GM08714 (cell line): Measurements from ENCODE around the gene SLC12A5.

Experiments
- H3K4me3 ChIP-seq: fragments of 200-500 bp; sonication (Bioruptor generic); 2 replicates; pipeline ENCODE4 v1.5.1; 2014; ENCODE audit warnings: mild to moderate bottlenecking, low read length, inconsistent platforms
- ZNF274 ChIP-seq: IDR thresholded peaks from 2 replicates; pipeline ENCODE4 v1.6.1; 2012; ENCODE audit warnings: mild to moderate bottlenecking, low read depth, low read length

The SLC12A5 gene

DNA sequence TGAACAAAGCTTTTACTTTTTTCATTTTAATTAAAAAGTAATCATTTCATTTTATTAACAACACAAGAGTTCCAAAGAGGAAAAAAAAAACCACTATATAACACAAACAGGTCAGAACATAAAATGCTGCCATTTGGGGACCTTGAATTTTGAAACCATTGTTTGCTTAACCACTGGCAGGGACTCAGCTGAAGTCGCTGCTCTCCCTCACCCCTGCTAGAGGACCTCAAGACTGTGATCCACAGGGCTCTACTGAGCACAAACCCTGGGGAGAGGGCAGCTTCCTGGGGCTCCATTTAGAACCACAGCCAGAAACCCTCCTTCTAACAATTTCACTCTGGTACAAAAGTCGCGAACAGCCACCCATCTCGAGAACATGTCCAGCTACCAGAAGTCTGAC lies 32.0 kb downstream of the SLC12A5 start:
- TF ChIP-seq ZNF274, result no peak
- no peak overlapping the region for H3K4me3 ChIP-seq

DNA sequence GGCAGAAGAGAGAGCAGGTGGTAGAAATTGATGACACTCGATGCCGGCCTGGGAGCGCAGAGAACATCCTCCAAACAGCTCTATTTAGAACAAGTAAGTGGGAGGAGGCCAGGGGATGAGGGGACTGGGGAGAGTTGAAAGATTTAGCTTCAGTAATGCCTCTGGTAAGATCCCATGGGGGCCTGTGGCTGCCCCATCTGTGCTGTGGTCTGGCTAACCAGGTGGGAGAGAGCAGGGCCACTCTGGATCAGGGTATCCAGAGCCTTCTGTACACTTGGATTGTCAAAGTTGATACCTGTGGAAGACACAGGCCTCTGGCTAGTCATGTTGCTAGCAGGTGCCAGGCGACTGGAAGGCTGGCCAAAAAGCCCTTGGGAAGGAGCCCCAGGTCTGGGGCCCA lies 33.1 kb downstream of the SLC12A5 start:
- TF ChIP-seq ZNF274, result no peak

DNA sequence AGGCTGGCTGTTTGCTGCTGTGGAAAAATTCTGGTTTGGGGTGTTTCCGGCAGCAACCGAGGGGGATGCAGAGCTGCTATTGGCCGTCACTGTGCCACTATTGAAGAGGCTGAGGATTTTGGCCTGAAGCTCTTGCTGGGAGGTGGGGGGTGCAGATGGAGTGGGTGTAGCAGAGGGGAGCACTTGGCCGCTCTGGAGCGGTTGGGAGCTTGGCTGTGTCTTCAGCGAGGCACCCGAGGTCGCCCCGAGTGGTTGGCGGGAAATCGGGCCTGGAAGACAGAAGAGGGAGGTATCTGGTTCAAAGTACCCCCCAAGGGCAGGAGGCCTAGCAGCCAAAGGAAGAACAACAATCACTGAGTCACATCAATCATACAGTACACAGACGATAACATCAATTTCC lies 33.6 kb downstream of the SLC12A5 start:
- H3K4me3 ChIP-seq, result no peak overlapping the region
- no peak for TF ChIP-seq ZNF274

More for the DNA sequence above, 33.1 kb downstream of the SLC12A5 start:
- no peak overlapping the region for H3K4me3 ChIP-seq

- TF ChIP-seq ZNF274, result no peak
- H3K4me3 ChIP-seq, result no peak overlapping the region
Measured at GRCh38 chr20:46063151-46063550, 34.1 kb downstream of the SLC12A5 start.

DNA sequence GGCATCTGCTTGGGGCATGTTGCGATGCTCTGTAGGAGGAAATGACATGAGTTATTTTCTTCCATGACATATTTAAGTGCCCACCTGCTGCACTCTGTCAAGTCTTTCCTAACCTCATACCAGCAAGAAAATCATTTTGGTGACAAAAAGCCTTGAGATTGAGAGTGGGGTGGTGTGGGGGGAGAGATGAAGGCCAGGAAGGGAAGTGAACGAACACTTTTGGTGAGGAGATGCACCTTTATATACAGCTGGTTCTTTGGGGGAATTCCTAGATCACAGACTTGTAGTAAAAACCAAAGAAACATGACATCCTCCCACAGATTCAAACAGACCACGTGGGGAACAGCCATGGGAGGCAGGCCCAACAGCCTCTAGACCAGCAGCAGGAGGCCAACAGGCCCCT lies 34.6 kb downstream of the SLC12A5 start:
- no peak overlapping the region for H3K4me3 ChIP-seq
- no peak for TF ChIP-seq ZNF274

GRCh38 chr20:46065006-46065405 lies 36.0 kb downstream of the SLC12A5 start:
- no peak for TF ChIP-seq ZNF274
- no peak overlapping the region for H3K4me3 ChIP-seq

- no peak overlapping the region for H3K4me3 ChIP-seq
- TF ChIP-seq ZNF274, result no peak
Measured at GRCh38 chr20:46065691-46066090, 36.7 kb downstream of the SLC12A5 start.

DNA sequence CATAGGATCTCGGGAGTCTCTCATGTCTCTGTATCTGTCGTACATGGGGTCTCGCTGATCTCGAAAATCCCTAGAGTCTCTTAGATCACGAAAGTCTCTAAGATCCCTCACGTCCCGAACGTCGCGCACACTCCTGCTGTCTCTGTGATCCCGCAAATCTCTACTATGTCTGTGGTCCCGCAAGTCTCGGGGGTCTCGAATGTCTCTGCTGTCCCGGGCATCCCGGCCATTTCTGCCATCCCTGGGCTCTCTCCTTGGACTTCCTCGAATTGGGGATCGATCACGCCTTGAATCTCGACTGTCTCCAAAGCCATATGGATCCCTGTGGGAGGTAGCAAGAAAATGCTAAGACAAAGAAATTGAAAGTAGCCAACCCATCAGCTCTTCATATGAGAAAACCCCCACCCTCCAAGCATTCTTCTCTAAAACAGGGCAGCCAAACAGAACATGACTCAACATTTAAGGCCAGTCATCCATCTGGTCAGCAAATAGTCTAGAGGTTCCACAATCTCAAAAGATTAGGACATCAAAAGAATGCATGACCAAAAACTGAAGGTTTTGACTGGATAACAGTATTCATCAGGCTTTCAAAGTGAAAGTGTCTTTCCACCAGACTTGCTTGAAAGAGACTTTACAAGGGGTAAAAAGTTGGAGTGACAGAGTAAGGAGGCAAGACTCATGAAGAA lies 41.3 kb downstream of the SLC12A5 start:
- no peak for TF ChIP-seq ZNF274
- H3K4me3 ChIP-seq, result no peak overlapping the region

DNA sequence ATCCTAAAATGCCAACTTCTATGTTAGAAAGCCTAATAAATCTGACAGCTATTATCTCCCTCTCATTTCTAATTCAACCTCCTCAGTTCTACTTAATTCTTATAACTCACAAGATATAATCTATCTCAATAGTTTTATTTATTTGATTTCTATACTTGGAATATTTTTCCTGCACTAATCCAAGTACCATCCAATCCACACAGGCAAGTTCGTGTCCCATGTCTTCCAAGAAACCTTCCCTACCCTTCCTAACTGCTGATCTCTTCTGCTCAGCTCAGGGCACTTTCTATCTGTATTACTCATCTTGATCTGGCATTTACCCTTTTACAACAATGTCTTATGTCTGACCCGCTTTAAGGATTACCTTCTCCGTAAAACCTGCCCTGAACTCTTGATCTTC lies 42.6 kb downstream of the SLC12A5 start:
- H3K4me3 ChIP-seq, result no peak overlapping the region
- no peak for TF ChIP-seq ZNF274

DNA sequence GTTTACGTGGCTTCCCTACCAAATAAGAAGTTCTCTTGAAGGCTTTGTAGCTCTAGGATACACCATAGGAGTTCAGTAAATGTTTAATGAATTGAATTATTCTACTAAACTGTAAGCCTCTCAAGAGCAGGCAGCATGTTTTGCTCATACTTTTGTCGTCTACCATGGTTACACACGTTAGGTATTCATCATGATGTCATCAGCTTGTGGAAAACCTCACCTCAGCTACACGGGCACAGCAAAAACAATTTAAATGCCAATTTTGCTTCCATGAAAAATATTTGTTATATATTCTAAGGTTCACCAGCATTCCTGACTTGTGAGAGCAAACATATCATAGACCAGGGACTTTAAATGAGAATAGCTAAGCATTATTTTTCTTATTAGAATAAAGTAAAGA lies 44.0 kb downstream of the SLC12A5 start:
- no peak for TF ChIP-seq ZNF274
- H3K4me3 ChIP-seq, result no peak overlapping the region

DNA sequence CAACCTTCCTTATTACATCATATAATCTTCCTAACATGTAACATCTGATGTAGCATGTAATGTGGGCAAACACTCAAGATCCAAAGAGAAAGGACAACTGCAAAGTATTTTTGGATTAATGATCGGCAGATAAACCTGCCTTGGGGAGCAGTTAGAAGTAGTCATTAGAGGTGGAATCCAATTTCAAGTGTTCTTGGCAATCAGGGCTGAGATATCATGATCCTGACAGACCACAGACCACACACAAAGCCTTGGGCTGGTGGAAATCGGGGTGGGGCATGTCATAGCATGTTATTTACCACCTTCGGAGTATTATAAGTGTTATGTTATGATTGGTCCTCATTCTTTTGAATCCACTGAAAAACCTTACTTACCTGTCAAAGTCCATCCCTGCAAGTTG lies 44.4 kb downstream of the SLC12A5 start:
- no peak for TF ChIP-seq ZNF274
- H3K4me3 ChIP-seq, result no peak overlapping the region

GRCh38 chr20:46074006-46074405 lies 45.0 kb downstream of the SLC12A5 start:
- no peak overlapping the region for H3K4me3 ChIP-seq
- TF ChIP-seq ZNF274, result no peak

DNA sequence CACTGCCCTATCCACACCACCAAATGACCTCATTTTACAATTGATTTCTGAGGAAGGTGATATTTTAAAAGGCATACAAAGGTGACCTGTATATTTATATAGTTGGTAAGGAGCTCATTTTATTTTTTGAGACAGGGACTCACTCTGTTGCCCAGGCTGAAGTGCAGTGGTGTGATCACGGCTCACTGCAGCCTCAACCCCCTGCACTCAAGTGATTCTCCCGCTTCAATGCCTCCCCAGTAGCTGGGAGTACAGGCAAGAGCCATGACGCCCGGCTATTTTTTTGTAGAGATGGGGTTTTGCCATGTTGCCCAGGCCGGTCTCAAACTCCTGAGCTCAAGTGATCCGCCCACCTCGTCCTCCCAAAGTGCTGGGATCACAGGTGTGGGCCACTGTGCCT lies 47.8 kb downstream of the SLC12A5 start:
- no peak for TF ChIP-seq ZNF274
- no peak overlapping the region for H3K4me3 ChIP-seq

- no peak for TF ChIP-seq ZNF274
- H3K4me3 ChIP-seq, result no peak overlapping the region
Measured at GRCh38 chr20:46077642-46078305, 48.8 kb downstream of the SLC12A5 start.

- H3K4me3 ChIP-seq, result no peak overlapping the region
- TF ChIP-seq ZNF274, result no peak
Measured at GRCh38 chr20:46078954-46079353, 49.9 kb downstream of the SLC12A5 start.
